GM23338 (cell line): ENCODE results near the gene NT5C1A.

Experiments used
- CREB1 ChIP-seq: fragments of 250-450 bp; sonication (Bioruptor Pico); IDR thresholded peaks from 2 replicates; pipeline ENCODE4 v1.5.0; 2020; ENCODE audit warnings: low read depth, mild to moderate bottlenecking, moderate library complexity
- EZH2 ChIP-seq: fragments of 200-600 bp; sonication (generic); IDR thresholded peaks from one replicate; pipeline ENCODE4 v1.8.0; 2017; ENCODE audit warnings: antibody characterized with exemption, mild to moderate bottlenecking, low read depth; ENCODE audit not compliant: unreplicated experiment
- EZH2phosphoT487 ChIP-seq: fragments of 200-600 bp; sonication (generic); IDR thresholded peaks from one replicate; pipeline ENCODE4 v1.8.1; 2018; ENCODE audit warnings: antibody characterized with exemption; ENCODE audit not compliant: unreplicated experiment
- JUNB ChIP-seq: IDR thresholded peaks from one replicate; pipeline ENCODE4 v1.6.1; 2016; ENCODE audit warnings: antibody characterized with exemption; ENCODE audit not compliant: unreplicated experiment
- POLR2AphosphoS5 ChIP-seq: IDR thresholded peaks from 2 replicates; pipeline ENCODE4 v1.6.1; 2016; ENCODE audit warnings: antibody characterized with exemption, low read depth
- ZNF331 ChIP-seq: fragments of 250-450 bp; sonication (Bioruptor Pico); IDR thresholded peaks from 2 replicates; pipeline ENCODE4 v1.5.0; 2020; ENCODE audit warnings: low read depth, mild to moderate bottlenecking, moderate library complexity
- TF ChIP-seq, protein P1 (sequence below), 2 experiments: fragments of 200-600 bp in 1 of 2; sonication (generic) in 1 of 2; conservative IDR thresholded peaks; 2 replicates each; pipeline versions ENCODE4 v1.5.1 to v1.6.1; 2016 to 2017; ENCODE audit warnings: antibody characterized with exemption in 2 of 2, low read depth in 2 of 2, mild to moderate bottlenecking in 2 of 2, moderate library complexity in 1 of 2
- TF ChIP-seq, protein P2 (sequence below): IDR thresholded peaks from one replicate; pipeline ENCODE4 v1.6.1; 2018; ENCODE audit warnings: antibody characterized with exemption; ENCODE audit not compliant: unreplicated experiment
- TF ChIP-seq, protein P3 (sequence below): fragments of 250-450 bp; sonication (Bioruptor Pico); IDR thresholded peaks from 2 replicates; pipeline ENCODE4 v1.5.0; 2020; ENCODE audit warnings: mild to moderate bottlenecking, moderate library complexity
- TF ChIP-seq, protein P4 (sequence below): IDR thresholded peaks from 2 replicates; pipeline ENCODE4 v1.6.1; 2016; ENCODE audit warnings: antibody characterized with exemption

DNA sequence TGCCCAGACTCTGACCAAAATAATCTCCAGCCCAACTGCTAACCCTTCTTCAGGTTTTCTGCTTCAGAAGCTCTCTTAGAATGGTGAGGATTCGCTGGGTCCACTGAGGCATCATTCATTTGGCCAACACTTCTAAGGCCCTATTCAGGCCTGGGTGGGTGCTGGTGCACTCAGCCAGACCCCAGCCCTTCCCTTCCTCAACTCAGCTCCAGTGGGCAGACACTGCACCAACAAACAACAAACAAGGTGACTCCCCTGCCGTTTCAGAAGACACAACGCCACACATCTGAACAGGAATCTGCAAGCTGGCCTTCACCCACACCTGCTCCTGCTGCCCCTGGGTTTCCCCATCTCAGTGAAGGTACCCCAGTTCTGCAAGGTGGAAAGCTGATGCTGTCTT is 38.5 kb downstream of the NT5C1A start:
- TF ChIP-seq, protein P1, sequence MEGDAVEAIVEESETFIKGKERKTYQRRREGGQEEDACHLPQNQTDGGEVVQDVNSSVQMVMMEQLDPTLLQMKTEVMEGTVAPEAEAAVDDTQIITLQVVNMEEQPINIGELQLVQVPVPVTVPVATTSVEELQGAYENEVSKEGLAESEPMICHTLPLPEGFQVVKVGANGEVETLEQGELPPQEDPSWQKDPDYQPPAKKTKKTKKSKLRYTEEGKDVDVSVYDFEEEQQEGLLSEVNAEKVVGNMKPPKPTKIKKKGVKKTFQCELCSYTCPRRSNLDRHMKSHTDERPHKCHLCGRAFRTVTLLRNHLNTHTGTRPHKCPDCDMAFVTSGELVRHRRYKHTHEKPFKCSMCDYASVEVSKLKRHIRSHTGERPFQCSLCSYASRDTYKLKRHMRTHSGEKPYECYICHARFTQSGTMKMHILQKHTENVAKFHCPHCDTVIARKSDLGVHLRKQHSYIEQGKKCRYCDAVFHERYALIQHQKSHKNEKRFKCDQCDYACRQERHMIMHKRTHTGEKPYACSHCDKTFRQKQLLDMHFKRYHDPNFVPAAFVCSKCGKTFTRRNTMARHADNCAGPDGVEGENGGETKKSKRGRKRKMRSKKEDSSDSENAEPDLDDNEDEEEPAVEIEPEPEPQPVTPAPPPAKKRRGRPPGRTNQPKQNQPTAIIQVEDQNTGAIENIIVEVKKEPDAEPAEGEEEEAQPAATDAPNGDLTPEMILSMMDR (conservative IDR thresholded peaks at IDR 0.05; ENCODE audit: low read depth in 2 of 2) = no peak
- TF ChIP-seq, protein P2, sequence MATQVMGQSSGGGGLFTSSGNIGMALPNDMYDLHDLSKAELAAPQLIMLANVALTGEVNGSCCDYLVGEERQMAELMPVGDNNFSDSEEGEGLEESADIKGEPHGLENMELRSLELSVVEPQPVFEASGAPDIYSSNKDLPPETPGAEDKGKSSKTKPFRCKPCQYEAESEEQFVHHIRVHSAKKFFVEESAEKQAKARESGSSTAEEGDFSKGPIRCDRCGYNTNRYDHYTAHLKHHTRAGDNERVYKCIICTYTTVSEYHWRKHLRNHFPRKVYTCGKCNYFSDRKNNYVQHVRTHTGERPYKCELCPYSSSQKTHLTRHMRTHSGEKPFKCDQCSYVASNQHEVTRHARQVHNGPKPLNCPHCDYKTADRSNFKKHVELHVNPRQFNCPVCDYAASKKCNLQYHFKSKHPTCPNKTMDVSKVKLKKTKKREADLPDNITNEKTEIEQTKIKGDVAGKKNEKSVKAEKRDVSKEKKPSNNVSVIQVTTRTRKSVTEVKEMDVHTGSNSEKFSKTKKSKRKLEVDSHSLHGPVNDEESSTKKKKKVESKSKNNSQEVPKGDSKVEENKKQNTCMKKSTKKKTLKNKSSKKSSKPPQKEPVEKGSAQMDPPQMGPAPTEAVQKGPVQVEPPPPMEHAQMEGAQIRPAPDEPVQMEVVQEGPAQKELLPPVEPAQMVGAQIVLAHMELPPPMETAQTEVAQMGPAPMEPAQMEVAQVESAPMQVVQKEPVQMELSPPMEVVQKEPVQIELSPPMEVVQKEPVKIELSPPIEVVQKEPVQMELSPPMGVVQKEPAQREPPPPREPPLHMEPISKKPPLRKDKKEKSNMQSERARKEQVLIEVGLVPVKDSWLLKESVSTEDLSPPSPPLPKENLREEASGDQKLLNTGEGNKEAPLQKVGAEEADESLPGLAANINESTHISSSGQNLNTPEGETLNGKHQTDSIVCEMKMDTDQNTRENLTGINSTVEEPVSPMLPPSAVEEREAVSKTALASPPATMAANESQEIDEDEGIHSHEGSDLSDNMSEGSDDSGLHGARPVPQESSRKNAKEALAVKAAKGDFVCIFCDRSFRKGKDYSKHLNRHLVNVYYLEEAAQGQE = no peak
- TF ChIP-seq, protein P3, sequence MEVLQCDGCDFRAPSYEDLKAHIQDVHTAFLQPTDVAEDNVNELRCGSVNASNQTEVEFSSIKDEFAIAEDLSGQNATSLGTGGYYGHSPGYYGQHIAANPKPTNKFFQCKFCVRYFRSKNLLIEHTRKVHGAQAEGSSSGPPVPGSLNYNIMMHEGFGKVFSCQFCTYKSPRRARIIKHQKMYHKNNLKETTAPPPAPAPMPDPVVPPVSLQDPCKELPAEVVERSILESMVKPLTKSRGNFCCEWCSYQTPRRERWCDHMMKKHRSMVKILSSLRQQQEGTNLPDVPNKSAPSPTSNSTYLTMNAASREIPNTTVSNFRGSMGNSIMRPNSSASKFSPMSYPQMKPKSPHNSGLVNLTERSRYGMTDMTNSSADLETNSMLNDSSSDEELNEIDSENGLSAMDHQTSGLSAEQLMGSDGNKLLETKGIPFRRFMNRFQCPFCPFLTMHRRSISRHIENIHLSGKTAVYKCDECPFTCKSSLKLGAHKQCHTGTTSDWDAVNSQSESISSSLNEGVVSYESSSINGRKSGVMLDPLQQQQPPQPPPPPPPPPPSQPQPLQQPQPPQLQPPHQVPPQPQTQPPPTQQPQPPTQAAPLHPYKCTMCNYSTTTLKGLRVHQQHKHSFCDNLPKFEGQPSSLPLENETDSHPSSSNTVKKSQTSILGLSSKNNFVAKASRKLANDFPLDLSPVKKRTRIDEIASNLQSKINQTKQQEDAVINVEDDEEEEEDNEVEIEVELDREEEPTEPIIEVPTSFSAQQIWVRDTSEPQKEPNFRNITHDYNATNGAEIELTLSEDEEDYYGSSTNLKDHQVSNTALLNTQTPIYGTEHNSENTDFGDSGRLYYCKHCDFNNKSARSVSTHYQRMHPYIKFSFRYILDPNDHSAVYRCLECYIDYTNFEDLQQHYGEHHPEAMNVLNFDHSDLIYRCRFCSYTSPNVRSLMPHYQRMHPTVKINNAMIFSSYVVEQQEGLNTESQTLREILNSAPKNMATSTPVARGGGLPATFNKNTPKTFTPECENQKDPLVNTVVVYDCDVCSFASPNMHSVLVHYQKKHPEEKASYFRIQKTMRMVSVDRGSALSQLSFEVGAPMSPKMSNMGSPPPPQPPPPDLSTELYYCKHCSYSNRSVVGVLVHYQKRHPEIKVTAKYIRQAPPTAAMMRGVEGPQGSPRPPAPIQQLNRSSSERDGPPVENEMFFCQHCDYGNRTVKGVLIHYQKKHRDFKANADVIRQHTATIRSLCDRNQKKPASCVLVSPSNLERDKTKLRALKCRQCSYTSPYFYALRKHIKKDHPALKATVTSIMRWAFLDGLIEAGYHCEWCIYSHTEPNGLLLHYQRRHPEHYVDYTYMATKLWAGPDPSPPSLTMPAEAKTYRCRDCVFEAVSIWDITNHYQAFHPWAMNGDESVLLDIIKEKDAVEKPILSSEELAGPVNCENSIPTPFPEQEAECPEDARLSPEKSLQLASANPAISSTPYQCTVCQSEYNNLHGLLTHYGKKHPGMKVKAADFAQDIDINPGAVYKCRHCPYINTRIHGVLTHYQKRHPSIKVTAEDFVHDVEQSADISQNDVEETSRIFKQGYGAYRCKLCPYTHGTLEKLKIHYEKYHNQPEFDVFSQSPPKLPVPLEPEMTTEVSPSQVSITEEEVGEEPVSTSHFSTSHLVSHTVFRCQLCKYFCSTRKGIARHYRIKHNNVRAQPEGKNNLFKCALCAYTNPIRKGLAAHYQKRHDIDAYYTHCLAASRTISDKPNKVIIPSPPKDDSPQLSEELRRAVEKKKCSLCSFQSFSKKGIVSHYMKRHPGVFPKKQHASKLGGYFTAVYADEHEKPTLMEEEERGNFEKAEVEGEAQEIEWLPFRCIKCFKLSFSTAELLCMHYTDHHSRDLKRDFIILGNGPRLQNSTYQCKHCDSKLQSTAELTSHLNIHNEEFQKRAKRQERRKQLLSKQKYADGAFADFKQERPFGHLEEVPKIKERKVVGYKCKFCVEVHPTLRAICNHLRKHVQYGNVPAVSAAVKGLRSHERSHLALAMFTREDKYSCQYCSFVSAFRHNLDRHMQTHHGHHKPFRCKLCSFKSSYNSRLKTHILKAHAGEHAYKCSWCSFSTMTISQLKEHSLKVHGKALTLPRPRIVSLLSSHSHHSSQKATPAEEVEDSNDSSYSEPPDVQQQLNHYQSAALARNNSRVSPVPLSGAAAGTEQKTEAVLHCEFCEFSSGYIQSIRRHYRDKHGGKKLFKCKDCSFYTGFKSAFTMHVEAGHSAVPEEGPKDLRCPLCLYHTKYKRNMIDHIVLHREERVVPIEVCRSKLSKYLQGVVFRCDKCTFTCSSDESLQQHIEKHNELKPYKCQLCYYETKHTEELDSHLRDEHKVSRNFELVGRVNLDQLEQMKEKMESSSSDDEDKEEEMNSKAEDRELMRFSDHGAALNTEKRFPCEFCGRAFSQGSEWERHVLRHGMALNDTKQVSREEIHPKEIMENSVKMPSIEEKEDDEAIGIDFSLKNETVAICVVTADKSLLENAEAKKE (CRISPR knock-in tag) = no peak
- no peak for TF ChIP-seq POLR2AphosphoS5
- TF ChIP-seq EZH2 = no peak
- no peak for TF ChIP-seq ZNF331
- TF ChIP-seq JUNB = no peak
- TF ChIP-seq CREB1 = no peak
- no peak for TF ChIP-seq EZH2phosphoT487
- TF ChIP-seq, protein P4, sequence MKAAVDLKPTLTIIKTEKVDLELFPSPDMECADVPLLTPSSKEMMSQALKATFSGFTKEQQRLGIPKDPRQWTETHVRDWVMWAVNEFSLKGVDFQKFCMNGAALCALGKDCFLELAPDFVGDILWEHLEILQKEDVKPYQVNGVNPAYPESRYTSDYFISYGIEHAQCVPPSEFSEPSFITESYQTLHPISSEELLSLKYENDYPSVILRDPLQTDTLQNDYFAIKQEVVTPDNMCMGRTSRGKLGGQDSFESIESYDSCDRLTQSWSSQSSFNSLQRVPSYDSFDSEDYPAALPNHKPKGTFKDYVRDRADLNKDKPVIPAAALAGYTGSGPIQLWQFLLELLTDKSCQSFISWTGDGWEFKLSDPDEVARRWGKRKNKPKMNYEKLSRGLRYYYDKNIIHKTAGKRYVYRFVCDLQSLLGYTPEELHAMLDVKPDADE = no peak
